HEK293 (cell line): ENCODE data around the gene DEFB131B.

Source experiments
- CTCF ChIA-PET: fragments of 350-600 bp; formaldehyde crosslinking; extraction: SDS; loops from one replicate; lab custom pipeline; 2021; ENCODE audit warnings: antibody characterized with exemption; lab: Yijun Ruan, JAX
- POLR2A ChIA-PET: fragments of 300-600 bp; formaldehyde crosslinking; extraction: SDS; loops from one replicate; lab custom pipeline; 2020; ENCODE audit warnings: antibody characterized with exemption, inconsistent platforms; lab: Yijun Ruan, JAX
- H3K27ac ChIP-seq: fragments of 200-500 bp; sonication (Bioruptor generic); 2 replicates; pipeline ENCODE4 v1.5.1; 2014; ENCODE audit warnings: low read depth, low read length, control low read depth, inconsistent platforms; ENCODE audit errors: extremely low read depth
- H3K36me3 ChIP-seq, 2 experiments: fragments of 200-500 bp in 1 of 2; sonication (Bioruptor generic) in 1 of 2; 1 replicate in 1 of 2; 2 replicates in 1 of 2; pipeline ENCODE4 v1.5.1; 2014 to 2017; ENCODE audit warnings: inconsistent platforms in 2 of 2, low read length in 2 of 2; ENCODE audit not compliant: control insufficient read depth in 2 of 2, insufficient read depth in 1 of 2
- H3K4me1 ChIP-seq: fragments of 200-500 bp; sonication (Bioruptor generic); 2 replicates; pipeline ENCODE4 v1.5.1; 2014; ENCODE audit warnings: mild to moderate bottlenecking, low read length, inconsistent platforms; ENCODE audit not compliant: control insufficient read depth, insufficient read depth
- H3K4me3 ChIP-seq: 2 replicates; pipeline ENCODE4 v1.5.1; 2011; ENCODE audit warnings: low read depth, mild to moderate bottlenecking, control low read depth, low read length, moderate library complexity
- H3K9me3 ChIP-seq: fragments of 200-500 bp; sonication (Bioruptor generic); 2 replicates; pipeline ENCODE4 v1.5.1; 2014; ENCODE audit warnings: low read depth, low read length, inconsistent platforms; ENCODE audit not compliant: control insufficient read depth, insufficient read depth
- INSM2 ChIP-seq: fragments of 450-650 bp; formaldehyde crosslinking; IDR thresholded peaks from 2 replicates; pipeline ENCODE4 v1.5.1; 2016; ENCODE audit warnings: missing biosample characterization, missing genetic modification characterization
- KLF17 ChIP-seq: fragments of 450-650 bp; formaldehyde crosslinking; IDR thresholded peaks from 2 replicates; pipeline ENCODE4 v1.5.1; 2016; ENCODE audit warnings: missing biosample characterization, missing genetic modification characterization
- PRDM2 ChIP-seq: fragments of 450-650 bp; formaldehyde crosslinking; IDR thresholded peaks from 2 replicates; pipeline ENCODE4 v1.5.1; 2016; ENCODE audit warnings: missing biosample characterization, missing genetic modification characterization, borderline replicate concordance
- REST ChIP-seq: fragments of 450-650 bp; formaldehyde crosslinking; IDR thresholded peaks from 2 replicates; pipeline ENCODE4 v1.5.1; 2016; ENCODE audit warnings: missing biosample characterization, missing genetic modification characterization
- TRIM28 ChIP-seq: IDR thresholded peaks from 2 replicates; pipeline ENCODE4 v1.6.1; 2011; ENCODE audit warnings: low read length, control low read depth, borderline replicate concordance
- ZNF202 ChIP-seq: fragments of 450-650 bp; formaldehyde crosslinking; IDR thresholded peaks from 2 replicates; pipeline ENCODE4 v1.5.1; 2016; ENCODE audit warnings: missing biosample characterization, missing genetic modification characterization, borderline replicate concordance
- ZNF544 ChIP-seq: fragments of 450-650 bp; formaldehyde crosslinking; IDR thresholded peaks from 2 replicates; pipeline ENCODE4 v1.5.0; 2017; ENCODE audit warnings: missing biosample characterization, missing genetic modification characterization
- ZNF558 ChIP-seq: fragments of 450-650 bp; formaldehyde crosslinking; IDR thresholded peaks from 2 replicates; pipeline ENCODE4 v1.5.1; 2016; ENCODE audit warnings: missing biosample characterization, missing genetic modification characterization
- ZNF623 ChIP-seq: fragments of 450-650 bp; formaldehyde crosslinking; IDR thresholded peaks from 2 replicates; pipeline ENCODE4 v1.5.1; 2016; ENCODE audit warnings: missing biosample characterization, missing genetic modification characterization
- ZNF624 ChIP-seq: fragments of 450-650 bp; formaldehyde crosslinking; IDR thresholded peaks from 2 replicates; pipeline ENCODE4 v1.5.1; 2017; ENCODE audit warnings: missing biosample characterization, missing genetic modification characterization
- ZNF76 ChIP-seq: fragments of 450-650 bp; formaldehyde crosslinking; IDR thresholded peaks from 2 replicates; pipeline ENCODE4; 2016; ENCODE audit warnings: low read depth, missing biosample characterization, missing genetic modification characterization, borderline replicate concordance
- ZXDB ChIP-seq: fragments of 450-650 bp; formaldehyde crosslinking; IDR thresholded peaks from 2 replicates; pipeline ENCODE4 v1.5.1; 2016; ENCODE audit warnings: missing biosample characterization, missing genetic modification characterization

Gene DEFB131B

GRCh38 chr11:71931245-71931602, 53.0 kb downstream of the DEFB131B start:
- no peaks in the 10 kb centered on the region for H3K4me1 ChIP-seq
- no peak overlapping the region for H3K4me3 ChIP-seq
- TF ChIP-seq KLF17 (tag by site-specific recombination) (no peak), ZNF76 (tag by site-specific recombination) (no peak), REST (tag by site-specific recombination) (no peak), TRIM28 (no peak), ZNF623 (no peak), ZNF558 (tag by site-specific recombination) (no peak), ZNF624 (tag by site-specific recombination) (no peak), ZNF544 (tag by site-specific recombination) (no peak), PRDM2 (no peak), ZXDB (no peak), INSM2 (tag by site-specific recombination) (no peak), ZNF202 (no peak)
- no peaks in the 10 kb centered on the region for H3K9me3 ChIP-seq
- H3K27ac ChIP-seq = no peak overlapping the region
- POLR2A ChIA-PET = interaction anchor here (0.6 kb wide), 1 partner anchor 53 kb away, joined by 5 read pairs; no protein-coding TSS in a partner anchor
- CTCF ChIA-PET = interaction anchor here (0.6 kb wide), 1 partner anchor 500 kb away, joined by 4 read pairs; no protein-coding TSS in a partner anchor
- peaks cover 0 to 6% of the 10 kb centered on the region in 2 experiments; a peak in 1 of 3 replicates for H3K36me3 ChIP-seq
